Measurements from ENCODE around the gene ACOX2. TPM values are rescaled to one million over a fixed set of nuclear protein-coding genes. Genes with fewer than 3 reads are reported as not detected.

The ACOX2 gene
- total RNA-seq, 3 donors from 2014 or later (not counting 1 experiment from before 2014, with no cell fraction given): not detected

- Histone ChIP-seq H3K4me1 (ENCODE audit: control insufficient read depth, insufficient read depth, low read length) (no peaks in the 10 kb centered on the region), H3K27ac (ENCODE audit: low read length) (no peak overlapping the region), H3K27me3 (ENCODE audit: control insufficient read depth, insufficient read depth, low read length) (no peaks in the 10 kb centered on the region), H3K4me3 (ENCODE audit: low read length) (no peak overlapping the region), H3K36me3 (ENCODE audit: control insufficient read depth, insufficient read depth, low read length) (no peaks in the 10 kb centered on the region), H3K9me3 (ENCODE audit: control insufficient read depth, insufficient read depth, low read length) (no peaks in the 10 kb centered on the region)
- ATAC-seq: peak in 1 of 3 donors; percentile 24
- TF ChIP-seq CTCF (IDR thresholded peaks at IDR 0.05): no peak
- Mint-ChIP-seq H3K4me3 (no peak overlapping the region), H3K4me1 (peaks cover 0 to under 1% of the 10 kb centered on the region in 2 donors), H3K27ac (no peak overlapping the region), H3K27me3 (ENCODE audit: low read depth in 2 of 2) (no peaks in the 10 kb centered on the region), H3K9me3 (no peaks in the 10 kb centered on the region), H3K36me3 (no peaks in the 10 kb centered on the region)
- intact Hi-C loops (cut with micrococcal nuclease): no loop called here
- WGBS (ENCODE audit: insufficient coverage): 85% methylated on average over 6 of the region's 7 CpGs
- no peak for DNase-seq
Measured at GRCh38 chr3:58526515-58526957, 10.5 kb downstream of the ACOX2 start.

- Histone ChIP-seq H3K36me3 (ENCODE audit: control insufficient read depth, insufficient read depth, low read length) (no peaks in the 10 kb centered on the region), H3K4me1 (ENCODE audit: control insufficient read depth, insufficient read depth, low read length) (no peaks in the 10 kb centered on the region), H3K27ac (ENCODE audit: low read length) (no peak overlapping the region), H3K4me3 (ENCODE audit: low read length) (no peak overlapping the region), H3K27me3 (ENCODE audit: control insufficient read depth, insufficient read depth, low read length) (no peaks in the 10 kb centered on the region), H3K9me3 (ENCODE audit: control insufficient read depth, insufficient read depth, low read length) (no peaks in the 10 kb centered on the region)
- no peak for TF ChIP-seq CTCF (IDR thresholded peaks at IDR 0.05)
- no peak overlapping the region for H3K4me3 Mint-ChIP-seq
- peaks cover 0 to 5% of the 10 kb centered on the region in 2 donors for H3K4me1 Mint-ChIP-seq
- DNase-seq (no peak), ATAC-seq (no peak)
- H3K9me3 Mint-ChIP-seq: no peaks in the 10 kb centered on the region
- 92% methylated on average over 11 of the region's 11 CpGs for WGBS (ENCODE audit: insufficient coverage)
- no peaks in the 10 kb centered on the region for H3K27me3 Mint-ChIP-seq (ENCODE audit: low read depth in 2 of 2)
- H3K36me3 Mint-ChIP-seq: no peaks in the 10 kb centered on the region
- intact Hi-C loops (cut with micrococcal nuclease): no loop called here
- H3K27ac Mint-ChIP-seq: no peak overlapping the region
Measured at GRCh38 chr3:58524326-58524888, 12.6 kb downstream of the ACOX2 start.

GRCh38 chr3:58522759-58523425 is 14.1 kb downstream of the ACOX2 start:
- Histone ChIP-seq H3K36me3 (ENCODE audit: control insufficient read depth, insufficient read depth, low read length) (no peaks in the 10 kb centered on the region), H3K4me3 (ENCODE audit: low read length) (no peak overlapping the region), H3K27me3 (ENCODE audit: control insufficient read depth, insufficient read depth, low read length) (no peaks in the 10 kb centered on the region), H3K4me1 (ENCODE audit: control insufficient read depth, insufficient read depth, low read length) (no peaks in the 10 kb centered on the region), H3K27ac (ENCODE audit: low read length) (no peak overlapping the region), H3K9me3 (ENCODE audit: control insufficient read depth, insufficient read depth, low read length) (no peaks in the 10 kb centered on the region)
- no peak for DNase-seq
- Mint-ChIP-seq H3K4me1 (peaks cover 0 to 5% of the 10 kb centered on the region in 2 donors), H3K27ac (no peak overlapping the region), H3K27me3 (ENCODE audit: low read depth in 2 of 2) (no peaks in the 10 kb centered on the region), H3K4me3 (no peak overlapping the region), H3K9me3 (no peaks in the 10 kb centered on the region), H3K36me3 (no peaks in the 10 kb centered on the region)
- 91% methylated on average over 4 of the region's 5 CpGs for WGBS (ENCODE audit: insufficient coverage)
- intact Hi-C loops (cut with micrococcal nuclease): no loop called here
- ATAC-seq: no peak
- no peak for TF ChIP-seq CTCF (IDR thresholded peaks at IDR 0.05)

All from natural killer cell (primary cell).